Measurements from ENCODE around the gene TWF2.

The TWF2 gene

GRCh38 chr3:52250122-52250521 is 11.2 kb upstream of the TWF2 start:
- TF ChIP-seq FOXM1 (IDR thresholded peaks at IDR 0.05; ENCODE audit: borderline replicate concordance, low read depth) (no peak), CREB1 (IDR thresholded peaks at IDR 0.05; ENCODE audit: low read depth) (no peak), TCF12 (IDR thresholded peaks at IDR 0.05; ENCODE audit: low read depth) (no peak), NFIC (IDR thresholded peaks at IDR 0.05) (no peak), EP300 (IDR thresholded peaks at IDR 0.05; ENCODE audit: borderline replicate concordance) (no peak), USF1 (IDR thresholded peaks at IDR 0.05) (no peak), ZBTB7A (IDR thresholded peaks at IDR 0.05; ENCODE audit: low read depth) (no peak), CEBPB (IDR thresholded peaks at IDR 0.05) (no peak), YY1 (IDR thresholded peaks at IDR 0.05; ENCODE audit: low read depth) (no peak), TAF1 (IDR thresholded peaks at IDR 0.05; ENCODE audit: low read depth) (no peak), MAX (IDR thresholded peaks at IDR 0.05) (no peak), RAD21 (IDR thresholded peaks at IDR 0.05; ENCODE audit: low read depth) (no peak), EGR1 (IDR thresholded peaks at IDR 0.05) (no peak), REST (IDR thresholded peaks at IDR 0.05; ENCODE audit: low read depth) (no peak), TEAD4 (IDR thresholded peaks at IDR 0.05) (no peak)

- no peak for TF ChIP-seq TEAD4 (IDR thresholded peaks at IDR 0.05)
- TF ChIP-seq FOXM1 (IDR thresholded peaks at IDR 0.05; ENCODE audit: borderline replicate concordance, low read depth) = no peak
Observed at GRCh38 chr3:52249683-52250082, 10.7 kb upstream of the TWF2 start.

- TF ChIP-seq CREB1 (IDR thresholded peaks at IDR 0.05; ENCODE audit: low read depth) = no peak
- TF ChIP-seq EGR1 (IDR thresholded peaks at IDR 0.05) = no peak
- TF ChIP-seq YY1 (IDR thresholded peaks at IDR 0.05; ENCODE audit: low read depth) = no peak
- peak; percentile 72 for TF ChIP-seq NFIC (IDR thresholded peaks at IDR 0.05)
- TF ChIP-seq EP300 (IDR thresholded peaks at IDR 0.05; ENCODE audit: borderline replicate concordance) = no peak
Observed at GRCh38 chr3:52248816-52249547, 10.0 kb upstream of the TWF2 start.

- TF ChIP-seq USF1 (IDR thresholded peaks at IDR 0.05) (no peak), REST (IDR thresholded peaks at IDR 0.05; ENCODE audit: low read depth) (no peak), RAD21 (IDR thresholded peaks at IDR 0.05; ENCODE audit: low read depth) (no peak), ZBTB7A (IDR thresholded peaks at IDR 0.05; ENCODE audit: low read depth) (no peak), MAX (IDR thresholded peaks at IDR 0.05) (no peak), YY1 (IDR thresholded peaks at IDR 0.05; ENCODE audit: low read depth) (no peak), TEAD4 (IDR thresholded peaks at IDR 0.05) (no peak), NFIC (IDR thresholded peaks at IDR 0.05) (no peak), CEBPB (IDR thresholded peaks at IDR 0.05) (no peak), CREB1 (IDR thresholded peaks at IDR 0.05; ENCODE audit: low read depth) (no peak), FOXM1 (IDR thresholded peaks at IDR 0.05; ENCODE audit: borderline replicate concordance, low read depth) (no peak), TCF12 (IDR thresholded peaks at IDR 0.05; ENCODE audit: low read depth) (no peak), EGR1 (IDR thresholded peaks at IDR 0.05) (no peak), TAF1 (IDR thresholded peaks at IDR 0.05; ENCODE audit: low read depth) (no peak), EP300 (IDR thresholded peaks at IDR 0.05; ENCODE audit: borderline replicate concordance) (no peak)
Observed at GRCh38 chr3:52248165-52248541, 9.2 kb upstream of the TWF2 start.

GRCh38 chr3:52247409-52248164 is 8.6 kb upstream of the TWF2 start:
- TF ChIP-seq TCF12 (IDR thresholded peaks at IDR 0.05; ENCODE audit: low read depth) (no peak), RAD21 (IDR thresholded peaks at IDR 0.05; ENCODE audit: low read depth) (no peak), MAX (IDR thresholded peaks at IDR 0.05) (no peak), EGR1 (IDR thresholded peaks at IDR 0.05) (no peak), TAF1 (IDR thresholded peaks at IDR 0.05; ENCODE audit: low read depth) (no peak), CEBPB (IDR thresholded peaks at IDR 0.05) (no peak), EP300 (IDR thresholded peaks at IDR 0.05; ENCODE audit: borderline replicate concordance) (no peak), TEAD4 (IDR thresholded peaks at IDR 0.05) (no peak), YY1 (IDR thresholded peaks at IDR 0.05; ENCODE audit: low read depth) (no peak), USF1 (IDR thresholded peaks at IDR 0.05) (no peak), CREB1 (IDR thresholded peaks at IDR 0.05; ENCODE audit: low read depth) (no peak), FOXM1 (IDR thresholded peaks at IDR 0.05; ENCODE audit: borderline replicate concordance, low read depth) (no peak), NFIC (IDR thresholded peaks at IDR 0.05) (no peak), ZBTB7A (IDR thresholded peaks at IDR 0.05; ENCODE audit: low read depth) (no peak), REST (IDR thresholded peaks at IDR 0.05; ENCODE audit: low read depth) (no peak)
